Subcutaneous preadipocyte (primary cell): ENCODE data around the gene ST6GALNAC5. TPM values are rescaled to one million over a fixed set of nuclear protein-coding genes. Genes with fewer than 3 reads are reported as not detected.

Source experiments
- small RNA-seq: library from RNA; depleted of rRNA; stranded (forward); fragments of <200 nt; gene quantifications from one replicate; pipeline ENCODE3, GENCODE V24; 2012
- total RNA-seq: library from RNA; depleted of rRNA; stranded (reverse); fragments of >200 nt; gene quantifications from 2 replicates; pipeline ENCODE4 v1.2.3, GENCODE V29; 2012

The ST6GALNAC5 gene
- total RNA-seq = 0.37 and 0.39 TPM in 2 replicates

DNA sequence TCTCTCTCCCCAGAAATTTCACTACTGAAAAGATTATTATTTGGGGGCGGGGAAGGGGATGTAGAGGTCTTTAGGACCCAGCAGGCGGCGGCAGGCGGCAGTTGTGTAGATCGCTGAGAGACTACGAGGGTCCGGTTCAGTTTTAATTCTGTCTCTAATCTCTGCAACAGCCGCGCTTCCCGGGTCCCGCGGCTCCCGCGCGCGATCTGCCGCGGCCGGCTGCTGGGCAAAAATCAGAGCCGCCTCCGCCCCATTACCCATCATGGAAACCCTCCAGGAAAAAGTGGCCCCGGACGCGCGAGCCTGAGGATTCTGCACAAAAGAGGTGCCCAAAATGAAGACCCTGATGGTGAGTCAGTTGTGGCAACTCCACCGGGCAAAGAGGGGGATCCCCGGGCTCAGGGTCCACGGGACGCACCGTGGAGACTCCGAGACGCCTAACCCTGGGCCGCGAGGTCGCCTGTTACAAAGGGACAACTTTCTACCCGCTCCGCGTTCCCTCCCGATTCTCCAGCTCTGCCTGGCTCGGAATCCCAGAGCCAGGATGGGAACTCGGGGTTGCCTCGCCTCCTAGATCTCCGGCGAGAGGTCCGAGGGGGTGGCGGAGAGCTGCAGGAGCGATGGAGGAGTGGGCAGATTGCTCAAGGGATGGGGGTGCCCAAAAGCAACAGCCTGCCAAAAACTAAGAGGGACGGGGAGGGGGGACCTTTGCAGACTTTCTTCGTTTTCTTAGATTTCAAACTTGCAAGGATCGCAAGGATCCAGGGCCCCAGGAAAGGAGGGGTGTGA, at the start of gene ST6GALNAC5:
TSS of gene ST6GALNAC5 (plus strand) at position 139 of the 789 bp plus-strand sequence.

Small RNAs within 50 kb of the gene (small RNA-seq; reads per million reads assigned to genes)
- not detected for gene MIR7156
